8988T (cell line): Measurements from ENCODE around the gene CNN3.

Experiments
- DNase-seq: peaks from one replicate; pipeline ENCODE4 v3.0.0; 2011

The CNN3 gene

GRCh38 chr1:94884507-94884906 is 42.4 kb downstream of the CNN3 start:
- no peak for DNase-seq

- DNase-seq = no peak
Measured at GRCh38 chr1:94884106-94884505, 42.8 kb downstream of the CNN3 start.

- DNase-seq = no peak
Measured at GRCh38 chr1:94883691-94884090, 43.2 kb downstream of the CNN3 start.

DNA sequence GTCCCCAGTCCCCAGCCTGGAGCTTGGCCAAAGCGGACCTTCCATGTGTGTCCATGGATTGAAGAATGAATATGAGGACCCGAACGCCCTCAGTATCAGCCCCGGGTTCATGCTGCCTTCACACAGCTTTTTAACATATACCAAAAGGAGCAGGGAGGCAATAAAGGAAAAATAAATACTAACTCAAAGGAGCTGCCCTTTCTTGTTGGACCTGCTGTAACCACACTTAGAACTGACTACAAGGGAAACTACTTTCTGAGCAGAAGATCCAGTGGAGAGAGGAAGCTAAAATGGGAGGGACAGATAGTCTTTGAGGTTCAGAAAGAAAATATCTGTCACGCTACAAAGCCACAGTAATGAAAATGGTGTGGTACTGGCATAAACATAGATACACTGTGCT is 48.6 kb downstream of the CNN3 start:
- no peak for DNase-seq

- DNase-seq = no peak
Measured at GRCh38 chr1:94876362-94876761, 50.5 kb downstream of the CNN3 start.

DNA sequence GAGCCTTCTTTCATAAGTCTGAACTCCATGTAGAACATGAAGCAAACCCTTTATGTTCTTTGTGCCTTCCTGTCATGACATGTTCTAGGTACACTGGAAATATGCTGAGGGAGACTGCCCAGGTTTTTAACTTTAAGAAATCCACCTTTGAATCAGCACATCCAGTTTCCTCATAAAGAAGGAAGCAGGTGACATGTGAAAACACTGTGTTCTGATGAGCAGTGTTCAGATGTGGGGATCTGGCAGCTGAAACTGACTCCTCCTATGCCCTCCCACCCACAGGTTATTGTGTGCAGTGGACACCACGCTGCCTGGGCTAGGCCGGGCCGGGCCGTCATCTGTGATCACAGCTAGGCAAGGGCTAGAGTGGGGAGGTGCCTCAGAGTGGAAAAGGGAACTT is 51.1 kb downstream of the CNN3 start:
- no peak for DNase-seq

GRCh38 chr1:94874423-94874822 is 52.5 kb downstream of the CNN3 start:
- no peak for DNase-seq

- DNase-seq = no peak
Measured at GRCh38 chr1:94873520-94874351, 53.2 kb downstream of the CNN3 start.

DNA sequence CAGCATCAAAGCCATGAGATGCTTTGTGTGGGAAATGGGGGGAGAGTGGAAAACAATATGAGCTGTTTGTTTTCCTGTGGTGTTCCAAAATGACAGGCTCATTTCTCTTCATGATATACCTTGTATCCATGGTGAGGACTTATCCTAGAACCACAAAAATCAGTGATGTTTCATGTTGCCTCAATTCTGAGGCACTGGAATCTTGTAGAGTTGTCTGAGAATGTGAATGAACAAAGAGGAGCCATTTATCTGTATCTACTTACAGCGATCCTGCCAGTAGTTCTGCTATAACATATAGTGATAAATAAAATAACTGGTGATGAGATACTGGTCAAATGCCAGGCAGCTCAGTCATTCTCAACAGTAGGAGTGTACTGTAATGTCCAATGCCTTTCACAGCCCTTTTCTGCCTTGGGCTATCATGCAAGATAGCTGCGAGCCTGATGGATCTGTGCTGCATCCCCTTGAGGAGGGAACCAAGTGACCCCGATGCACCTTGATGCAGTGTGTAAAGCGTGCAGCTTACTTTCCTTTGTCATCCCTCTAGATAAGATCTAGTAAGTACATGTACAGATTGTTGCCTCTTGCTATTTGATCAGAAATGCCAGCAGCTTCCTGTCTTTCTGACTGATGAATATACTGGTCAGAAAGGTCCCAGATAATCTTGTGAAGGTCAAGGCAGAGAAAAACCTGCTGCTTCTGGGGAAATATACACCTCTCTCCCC is 54.0 kb downstream of the CNN3 start:
- no peak for DNase-seq

DNA sequence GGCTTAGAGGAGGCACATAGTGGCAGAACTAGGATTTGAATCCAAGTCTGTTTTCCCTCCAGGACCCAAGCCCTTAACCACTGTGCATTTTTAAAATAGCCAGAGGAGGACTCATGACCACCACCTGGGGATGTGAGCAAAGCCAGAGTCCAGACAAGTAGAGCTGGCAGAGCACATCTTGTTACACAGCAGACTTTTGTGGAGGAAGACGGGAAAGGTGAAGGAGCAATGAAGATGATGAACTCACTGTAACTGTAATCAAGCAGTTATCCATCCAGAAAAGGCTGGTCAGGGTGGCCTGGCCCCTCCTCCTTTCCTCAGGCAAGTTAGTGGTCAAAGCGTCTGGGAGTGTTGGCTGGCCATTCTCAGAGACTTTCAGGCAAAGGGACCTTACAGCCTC is 55.9 kb downstream of the CNN3 start:
- DNase-seq = no peak

- DNase-seq = no peak
Measured at GRCh38 chr1:94866164-94866807, 60.6 kb downstream of the CNN3 start.

GRCh38 chr1:94865360-94865759 is 61.5 kb downstream of the CNN3 start:
- no peak for DNase-seq

GRCh38 chr1:94864821-94865220 is 62.1 kb downstream of the CNN3 start:
- no peak for DNase-seq

DNA sequence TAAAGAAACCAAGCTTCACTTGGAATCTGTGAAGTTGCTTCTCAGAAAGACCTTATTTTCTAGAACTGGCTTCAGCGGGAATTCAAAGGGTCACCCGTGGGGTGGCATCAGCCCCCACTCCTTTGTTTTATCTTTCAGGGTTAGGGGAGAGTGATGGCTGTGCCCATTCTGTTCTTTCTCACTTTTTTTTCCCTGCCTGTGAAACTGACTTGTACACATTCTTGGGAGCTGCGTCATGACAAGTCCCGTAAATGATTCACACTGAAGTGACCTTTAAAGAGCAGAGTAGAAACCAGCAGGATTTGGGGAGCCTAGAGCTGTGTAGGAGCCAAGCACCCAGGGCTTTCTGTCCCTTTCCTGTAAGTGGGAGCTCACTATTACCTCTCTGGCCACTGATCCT is 63.0 kb downstream of the CNN3 start:
- DNase-seq = no peak

DNA sequence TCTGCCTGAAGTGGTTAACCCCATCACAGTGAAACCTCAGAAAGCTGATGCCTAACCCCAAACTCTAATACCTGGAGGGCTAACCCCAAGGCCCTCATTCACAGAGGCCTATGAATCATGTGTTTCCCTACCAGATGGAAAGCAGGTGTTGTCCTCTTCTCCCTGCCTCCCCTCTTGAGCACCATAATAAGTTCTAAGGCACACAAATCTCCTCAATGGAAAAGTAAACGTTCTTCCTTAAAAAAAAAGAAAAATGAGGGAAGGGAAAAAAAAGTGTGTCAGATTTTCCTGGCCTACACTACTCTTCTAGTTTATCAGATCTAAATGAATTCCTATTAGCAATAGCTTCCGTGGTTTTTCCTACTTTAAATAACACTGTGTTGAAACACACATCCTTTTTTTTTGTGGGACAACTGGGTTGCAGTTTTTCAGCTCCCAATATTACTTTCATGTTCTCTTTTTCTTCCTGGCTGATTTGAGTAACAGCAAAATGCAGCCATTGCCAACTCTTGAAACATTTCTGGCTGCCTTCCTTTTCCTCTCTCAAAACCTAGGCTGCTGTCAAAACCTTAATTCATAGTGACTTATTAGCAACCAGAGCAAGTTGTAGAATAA is 63.5 kb downstream of the CNN3 start:
- no peak for DNase-seq

- DNase-seq = no peak
Measured at GRCh38 chr1:94862718-94863117, 64.2 kb downstream of the CNN3 start.

DNA sequence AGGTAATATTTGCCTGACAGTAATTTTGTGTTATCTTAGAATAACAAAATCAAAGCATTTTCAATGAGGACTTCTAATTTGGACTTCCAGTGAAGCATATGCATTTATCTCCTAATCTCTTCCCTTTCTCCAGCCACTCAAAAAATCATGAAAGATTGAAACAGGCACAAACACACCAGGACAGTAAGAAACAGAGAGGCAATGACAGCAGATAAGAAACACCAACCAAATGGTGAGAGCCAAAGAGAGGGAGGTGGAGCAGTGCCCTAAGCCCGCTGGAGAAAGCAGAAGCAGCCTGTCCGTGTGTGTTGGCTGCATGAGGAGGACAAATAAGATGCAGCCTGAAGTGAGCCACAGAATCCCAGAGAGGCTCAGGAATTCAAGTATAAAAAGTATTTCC is 67.7 kb downstream of the CNN3 start:
- DNase-seq = no peak

- no peak for DNase-seq
Measured at GRCh38 chr1:94858276-94858675, 68.6 kb downstream of the CNN3 start.

GRCh38 chr1:94856868-94857267 is 70.0 kb downstream of the CNN3 start:
- DNase-seq = no peak

DNA sequence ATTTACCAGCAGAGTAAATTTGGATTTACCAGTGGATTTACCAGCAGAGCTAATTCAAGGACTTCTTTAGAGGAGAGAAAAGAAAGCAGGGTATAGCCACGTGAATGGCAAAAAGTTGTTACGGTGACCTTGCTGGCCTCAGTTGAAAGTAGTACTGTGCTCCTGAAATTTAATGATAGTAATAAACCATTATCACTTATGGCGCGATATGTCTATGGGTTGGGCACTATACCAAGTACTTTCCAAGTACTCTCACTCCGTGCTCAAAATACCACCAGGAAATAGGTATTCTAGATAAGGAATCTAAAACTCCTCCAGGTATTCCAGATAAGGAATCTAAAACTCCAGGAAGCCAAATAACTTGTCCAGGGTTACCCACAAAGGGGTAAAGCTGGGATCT is 70.9 kb downstream of the CNN3 start:
- no peak for DNase-seq

- DNase-seq = no peak
Measured at GRCh38 chr1:94855307-94855700, 71.6 kb downstream of the CNN3 start.

DNA sequence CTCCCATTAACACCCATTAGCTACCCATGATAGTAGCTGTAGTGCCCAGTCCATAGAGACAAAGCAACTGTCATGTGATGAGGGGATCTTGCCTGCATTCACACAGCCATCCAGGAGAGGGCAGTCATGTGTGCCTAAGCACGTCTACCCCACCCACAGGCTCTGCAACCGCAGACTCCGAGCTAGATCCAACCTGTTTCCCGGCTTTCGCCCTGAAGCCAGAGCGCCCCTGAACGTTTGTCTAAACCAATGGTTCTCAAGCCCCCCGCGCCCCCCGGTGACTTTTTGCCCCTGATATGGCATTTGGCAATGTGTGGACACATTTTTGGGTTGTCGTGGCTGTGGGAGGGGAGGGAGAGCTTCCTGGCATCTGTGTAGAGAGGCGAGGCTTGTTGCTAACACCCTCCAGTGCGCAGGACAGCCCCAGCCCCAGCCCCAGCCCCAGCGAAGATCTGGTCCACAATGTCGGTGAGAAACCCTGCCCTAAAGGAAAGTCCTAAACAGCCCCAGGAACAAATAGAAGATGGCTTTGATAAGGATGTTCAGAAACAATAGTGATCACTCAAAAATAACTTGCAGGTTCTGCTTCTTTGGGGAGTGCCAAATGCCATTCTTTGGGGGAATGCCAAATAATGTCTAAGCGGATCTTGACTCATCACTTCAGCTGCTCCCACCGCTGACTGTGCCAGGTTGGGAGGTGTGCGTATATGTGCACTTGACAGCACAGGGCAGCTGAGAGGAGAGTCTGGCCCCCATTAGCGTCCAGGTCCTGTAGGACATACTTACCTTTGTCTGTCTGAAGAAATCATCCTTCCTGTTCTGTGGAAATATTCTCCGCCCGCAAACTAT is 72.2 kb downstream of the CNN3 start:
- peak; percentile 43 for DNase-seq

GRCh38 chr1:94852788-94853187 is 74.1 kb downstream of the CNN3 start:
- no peak for DNase-seq
